ENCODE results near the gene SPSB1. TPM values are rescaled to one million over a fixed set of nuclear protein-coding genes. Genes with fewer than 3 reads are reported as not detected.

The SPSB1 gene
- total RNA-seq, 1 experiment from 2014 or later, result 18.2 TPM

DNA sequence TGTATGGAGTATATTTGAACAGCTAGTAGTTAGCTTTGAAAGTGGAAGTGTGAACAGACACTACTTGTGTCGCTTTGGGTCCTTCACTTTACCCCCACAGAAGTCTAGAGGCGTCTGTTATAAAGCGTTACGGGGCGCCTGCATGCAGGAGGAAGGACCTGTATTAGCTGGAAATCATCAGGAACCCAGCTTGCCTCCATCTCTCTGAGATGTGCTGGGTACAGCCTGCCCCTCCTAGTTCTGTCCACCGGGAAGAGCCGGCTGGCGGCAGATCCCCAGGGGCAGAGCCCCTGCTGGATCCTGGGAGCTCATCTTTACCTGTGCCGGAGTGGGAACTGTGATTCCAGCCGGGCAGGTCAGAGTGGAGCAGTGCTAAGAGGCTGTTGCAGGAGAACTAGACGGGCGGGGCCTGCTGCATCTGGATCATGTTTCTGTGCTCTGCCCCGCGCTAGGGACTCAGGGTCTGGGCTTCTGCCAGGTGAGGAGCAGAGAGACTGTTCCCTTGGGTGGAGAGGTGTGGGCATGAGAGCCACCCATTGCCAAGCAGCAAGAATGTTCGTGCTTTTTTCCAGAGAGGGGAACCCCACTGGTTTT is 22.3 kb upstream of the SPSB1 start:
- ChIA-PET CTCF (no interaction called here), POLR2A (no interaction called here)
- no peaks in the 10 kb centered on the region for H3K27me3 ChIP-seq (replicated peaks; ENCODE audit: control insufficient read depth, insufficient read depth, low read length)
- no peaks in the 10 kb centered on the region for H3K36me3 Mint-ChIP-seq (ENCODE audit: insufficient read depth, unreplicated experiment)
- no peaks in the 10 kb centered on the region for H3K4me1 ChIP-seq
- no TSS peak for BruUV-seq (replicated peaks)
- H3K27me3 Mint-ChIP-seq (ENCODE audit: insufficient read depth, unreplicated experiment), result no peaks in the 10 kb centered on the region
- H3K4me1 Mint-ChIP-seq (ENCODE audit: low read depth, unreplicated experiment), result peaks cover 5% of the 10 kb centered on the region
- H3K9me3 Mint-ChIP-seq (ENCODE audit: unreplicated experiment), result no peaks in the 10 kb centered on the region
- no peak for TF ChIP-seq CTCF (IDR thresholded peaks at IDR 0.05; ENCODE audit: insufficient read depth in 1 of 2, low read depth in 1 of 2, low read length in 1 of 2, severe bottlenecking in 1 of 2, unreplicated experiment in 1 of 2)
- H3K4me3 ChIP-seq (ENCODE audit: low read depth, low read length), result no peak overlapping the region
- no peak overlapping the region for H3K27ac Mint-ChIP-seq (ENCODE audit: unreplicated experiment)
- no peak overlapping the region for H3K4me3 Mint-ChIP-seq (ENCODE audit: unreplicated experiment)
- no peaks in the 10 kb centered on the region for H3K36me3 ChIP-seq (ENCODE audit: control insufficient read depth, insufficient read depth, low read length)
- DNase-seq, result no peak
- intact Hi-C loops (cut with micrococcal nuclease; ENCODE audit: unreplicated experiment), result no loop called here
- no peaks in the 10 kb centered on the region for H3K9me3 ChIP-seq

DNA sequence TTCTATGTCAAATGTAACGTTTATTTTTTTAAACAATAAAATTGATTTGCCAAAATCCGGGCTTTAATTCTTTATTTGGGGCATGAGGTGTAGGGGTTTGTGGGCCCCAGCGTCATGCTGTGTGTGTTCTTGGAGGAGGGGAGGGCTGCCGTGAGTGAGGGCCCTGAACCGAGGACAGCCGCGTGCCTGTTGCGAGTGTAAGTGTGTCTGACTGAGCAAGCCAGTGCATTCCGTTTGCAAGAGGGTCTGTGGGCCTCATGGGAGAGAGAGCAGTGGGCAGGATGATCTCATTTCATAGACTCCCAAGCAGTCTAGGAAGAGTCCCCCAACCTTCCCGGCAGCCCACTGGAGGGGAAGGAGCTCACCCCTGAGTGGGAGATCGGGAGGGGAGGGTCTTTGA is 21.4 kb upstream of the SPSB1 start:
- no TSS peak for BruUV-seq (replicated peaks)
- peaks cover 8% of the 10 kb centered on the region for H3K4me1 Mint-ChIP-seq (ENCODE audit: low read depth, unreplicated experiment)
- H3K36me3 Mint-ChIP-seq (ENCODE audit: insufficient read depth, unreplicated experiment), result no peaks in the 10 kb centered on the region
- no peak overlapping the region for H3K4me3 Mint-ChIP-seq (ENCODE audit: unreplicated experiment)
- Histone ChIP-seq H3K4me3 (ENCODE audit: low read depth, low read length) (no peak overlapping the region), H3K4me1 (no peaks in the 10 kb centered on the region), H3K9me3 (no peaks in the 10 kb centered on the region), H3K36me3 (ENCODE audit: control insufficient read depth, insufficient read depth, low read length) (no peaks in the 10 kb centered on the region), H3K27me3 (replicated peaks; ENCODE audit: control insufficient read depth, insufficient read depth, low read length) (no peaks in the 10 kb centered on the region)
- H3K9me3 Mint-ChIP-seq (ENCODE audit: unreplicated experiment), result no peaks in the 10 kb centered on the region
- CTCF ChIA-PET, result no interaction called here
- intact Hi-C loops (cut with micrococcal nuclease; ENCODE audit: unreplicated experiment), result no loop called here
- no peak for DNase-seq
- no peaks in the 10 kb centered on the region for H3K27me3 Mint-ChIP-seq (ENCODE audit: insufficient read depth, unreplicated experiment)
- no peak for TF ChIP-seq CTCF (IDR thresholded peaks at IDR 0.05; ENCODE audit: insufficient read depth in 1 of 2, low read depth in 1 of 2, low read length in 1 of 2, severe bottlenecking in 1 of 2, unreplicated experiment in 1 of 2)
- POLR2A ChIA-PET, result no interaction called here
- H3K27ac Mint-ChIP-seq (ENCODE audit: unreplicated experiment), result no peak overlapping the region

DNA sequence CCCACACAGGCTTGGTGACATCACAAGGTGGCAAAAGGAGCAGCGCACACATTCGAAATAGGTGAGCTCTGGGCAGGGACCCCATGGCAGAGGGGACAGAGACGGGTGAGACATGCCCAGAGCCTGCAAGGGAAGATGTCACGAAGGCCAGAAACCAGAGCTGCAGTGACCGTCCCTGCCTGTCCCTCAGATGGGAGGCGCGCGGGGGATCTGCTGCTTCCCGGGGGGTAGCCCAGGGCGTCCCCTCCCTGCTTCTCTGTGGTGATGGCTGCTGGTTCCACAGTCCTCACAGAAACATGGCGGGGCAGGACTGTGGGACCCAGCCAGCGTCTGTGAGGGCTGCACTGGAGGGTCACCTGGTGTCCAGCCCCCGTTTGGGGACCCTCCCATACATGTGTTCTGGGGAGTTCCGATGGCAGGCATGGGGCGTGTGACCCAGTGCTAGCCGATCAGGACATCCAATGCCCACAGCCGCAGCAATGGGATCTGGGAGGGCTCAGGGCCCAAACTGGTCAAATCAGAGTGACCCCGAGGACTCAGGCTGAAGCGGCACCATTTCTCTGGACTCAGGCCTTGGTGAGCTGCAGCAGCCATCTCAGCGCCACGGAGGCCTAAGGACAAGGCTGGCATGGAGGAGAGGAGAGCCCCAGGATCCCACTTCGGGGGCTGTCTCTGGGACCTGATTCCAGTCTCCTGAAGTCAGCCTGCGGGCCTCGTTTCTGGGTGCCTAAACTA is 20.7 kb upstream of the SPSB1 start:
- H3K4me1 ChIP-seq, result no peaks in the 10 kb centered on the region
- no peaks in the 10 kb centered on the region for H3K9me3 ChIP-seq
- Mint-ChIP-seq H3K36me3 (ENCODE audit: insufficient read depth, unreplicated experiment) (no peaks in the 10 kb centered on the region), H3K27ac (ENCODE audit: unreplicated experiment) (no peak overlapping the region), H3K27me3 (ENCODE audit: insufficient read depth, unreplicated experiment) (no peaks in the 10 kb centered on the region), H3K4me3 (ENCODE audit: unreplicated experiment) (no peak overlapping the region), H3K4me1 (ENCODE audit: low read depth, unreplicated experiment) (peaks cover 8% of the 10 kb centered on the region), H3K9me3 (ENCODE audit: unreplicated experiment) (no peaks in the 10 kb centered on the region)
- H3K27me3 ChIP-seq (replicated peaks; ENCODE audit: control insufficient read depth, insufficient read depth, low read length), result no peaks in the 10 kb centered on the region
- no peaks in the 10 kb centered on the region for H3K36me3 ChIP-seq (ENCODE audit: control insufficient read depth, insufficient read depth, low read length)
- no peak overlapping the region for H3K4me3 ChIP-seq (ENCODE audit: low read depth, low read length)
- intact Hi-C loops (cut with micrococcal nuclease; ENCODE audit: unreplicated experiment), result no loop called here
- POLR2A ChIA-PET, result no interaction called here
- BruUV-seq (replicated peaks), result no TSS peak
- CTCF ChIA-PET, result no interaction called here
- DNase-seq, result no peak
- no peak for TF ChIP-seq CTCF (IDR thresholded peaks at IDR 0.05; ENCODE audit: insufficient read depth in 1 of 2, low read depth in 1 of 2, low read length in 1 of 2, severe bottlenecking in 1 of 2, unreplicated experiment in 1 of 2)

All from Caco-2 (cell line).